ENCODE data around the gene C4orf50. TPM values are rescaled to one million over a fixed set of nuclear protein-coding genes. Genes with fewer than 3 reads are reported as not detected.

C4orf50 gene
- total and polyA plus RNA-seq, 2 of the 8 experiments (the other 6 are each of a cell fraction or from before 2014, with no cell fraction given): 0.08 to 0.22 TPM

DNA sequence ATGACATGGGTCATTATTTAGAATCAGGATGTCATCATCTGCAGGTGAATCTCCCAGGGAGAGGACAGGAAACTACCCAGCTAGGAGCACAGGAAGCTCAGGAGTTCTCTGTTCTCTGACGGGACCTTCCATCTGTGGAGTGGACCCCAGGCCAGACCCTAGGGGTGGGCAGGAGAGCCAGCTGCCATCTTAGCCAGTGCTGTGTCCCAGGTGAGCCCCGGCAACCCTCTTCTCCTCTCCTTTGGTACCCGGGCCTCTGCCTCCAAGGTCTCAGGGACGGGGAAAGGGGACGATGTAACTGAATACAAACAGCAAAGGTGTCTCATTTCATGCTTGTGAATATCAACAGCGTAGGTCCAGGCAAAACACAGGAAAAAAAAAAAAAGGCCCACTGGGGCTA is 48.5 kb downstream of the C4orf50 start (continued):
- no peak for TF ChIP-seq BRCA1 (IDR thresholded peaks at IDR 0.05; ENCODE audit: low read depth, low read length)
- TF ChIP-seq, protein P1, sequence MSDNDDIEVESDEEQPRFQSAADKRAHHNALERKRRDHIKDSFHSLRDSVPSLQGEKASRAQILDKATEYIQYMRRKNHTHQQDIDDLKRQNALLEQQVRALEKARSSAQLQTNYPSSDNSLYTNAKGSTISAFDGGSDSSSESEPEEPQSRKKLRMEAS (IDR thresholded peaks at IDR 0.05): no peak

All from H1 (cell line).